Kidney capillary endothelial cell (primary cell): Measurements from ENCODE around the gene KCNB1.
"Not testable (repeated sequence)": the region's sequence is repeated elsewhere in the genome, so short reads cannot be mapped to it uniquely, and the experiment has no call there.

ENCODE experiments used
- DNase-seq: peaks from one replicate; pipeline ENCODE4 v3.0.0-alpha.2; 2018; ENCODE audit warnings: low spot score

Gene KCNB1

DNA sequence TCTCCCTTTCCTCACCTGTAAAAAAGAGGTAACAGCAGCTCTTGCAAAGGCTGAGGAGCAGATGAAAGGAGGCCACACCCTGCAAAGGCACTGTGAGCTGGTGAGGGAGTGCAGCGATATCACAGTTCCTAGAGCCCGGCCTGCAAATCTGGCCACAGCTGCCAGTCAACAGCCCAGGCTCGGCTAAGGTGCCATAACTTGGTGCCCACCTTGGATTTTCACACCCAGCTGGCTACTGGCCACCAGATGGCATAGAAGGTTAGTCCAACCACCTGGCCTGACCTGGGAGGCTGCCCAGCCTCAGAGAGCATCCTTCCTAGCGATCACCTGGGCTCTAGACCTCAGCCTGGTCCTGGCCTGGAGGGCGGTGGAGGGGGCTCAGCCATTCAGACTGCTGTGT lies 46.8 kb downstream of the KCNB1 start:
- no peak for DNase-seq

DNA sequence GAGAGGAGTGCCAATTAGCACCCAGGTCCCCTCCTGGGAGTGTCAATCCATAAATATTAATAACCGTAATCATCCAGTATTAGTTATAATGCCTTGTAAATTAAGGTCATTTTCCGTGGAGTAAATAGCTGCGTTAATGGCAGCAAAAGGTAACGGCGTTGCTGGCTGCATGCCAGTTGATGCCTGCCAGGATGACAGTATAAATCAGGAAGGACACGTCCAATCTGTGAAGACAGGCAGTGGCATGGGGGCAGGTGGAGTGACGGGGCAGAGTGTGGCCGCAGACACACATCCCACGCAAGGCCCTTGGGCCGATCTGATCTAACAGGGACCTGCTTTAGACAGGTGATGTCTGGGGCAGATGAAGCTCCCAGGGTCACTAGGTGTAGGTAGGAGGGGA lies 49.1 kb downstream of the KCNB1 start:
- no peak for DNase-seq

DNA sequence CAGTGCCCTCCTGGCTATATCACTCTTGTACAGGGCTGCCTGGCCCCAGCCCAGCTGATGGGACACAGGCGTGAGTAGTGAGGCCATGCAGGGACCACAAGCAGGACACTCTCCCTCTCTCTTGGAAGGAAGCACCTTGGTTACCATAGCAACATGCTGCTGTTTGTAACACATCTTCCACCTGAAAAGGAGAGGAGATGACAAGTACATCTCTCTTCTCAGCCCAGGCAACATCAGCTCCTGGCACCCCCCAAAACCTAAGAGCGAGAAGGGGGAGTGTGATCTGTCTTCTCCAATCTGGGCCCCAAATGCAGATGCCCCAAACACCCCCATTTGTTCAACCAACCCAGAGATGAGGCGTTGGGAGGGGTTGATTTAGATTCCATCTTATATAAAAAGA lies 49.9 kb downstream of the KCNB1 start:
- no peak for DNase-seq

DNA sequence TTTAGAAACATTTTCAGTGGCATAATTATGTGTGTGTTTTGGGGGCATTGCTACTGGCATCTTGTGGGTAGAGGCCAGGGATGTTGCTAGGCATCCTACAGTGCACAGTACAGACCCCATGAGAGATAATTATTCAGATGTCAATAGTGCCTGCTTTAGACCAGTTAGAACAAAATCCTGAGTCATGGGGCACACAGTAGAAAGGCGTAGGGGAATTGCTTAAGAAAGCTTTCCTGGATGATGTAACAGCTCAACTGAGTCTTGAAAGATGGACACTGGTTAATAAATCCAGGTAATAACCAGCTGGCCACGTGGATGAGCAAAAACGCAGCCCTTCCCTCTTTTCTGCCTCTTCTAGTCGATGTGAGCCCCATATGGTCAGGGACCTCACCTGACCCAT lies 51.1 kb downstream of the KCNB1 start:
- no peak for DNase-seq

DNA sequence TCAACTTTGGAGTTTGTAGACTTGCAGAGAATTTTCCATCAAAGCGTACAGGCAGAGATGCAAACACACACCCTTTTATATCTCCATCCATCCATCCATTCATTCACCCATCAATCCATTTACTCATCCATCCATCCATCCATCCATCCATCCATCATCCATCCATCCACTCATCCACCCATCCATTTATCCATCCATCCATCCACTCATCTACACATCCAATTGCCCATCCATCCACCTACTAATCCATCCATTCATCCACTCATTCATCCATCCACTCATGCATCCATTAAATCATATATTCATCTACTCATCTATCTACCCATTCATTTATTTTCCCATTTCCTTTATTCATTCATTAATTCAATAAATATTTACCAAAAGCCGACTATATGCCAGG lies 52.1 kb downstream of the KCNB1 start:
- DNase-seq = no peak

DNA sequence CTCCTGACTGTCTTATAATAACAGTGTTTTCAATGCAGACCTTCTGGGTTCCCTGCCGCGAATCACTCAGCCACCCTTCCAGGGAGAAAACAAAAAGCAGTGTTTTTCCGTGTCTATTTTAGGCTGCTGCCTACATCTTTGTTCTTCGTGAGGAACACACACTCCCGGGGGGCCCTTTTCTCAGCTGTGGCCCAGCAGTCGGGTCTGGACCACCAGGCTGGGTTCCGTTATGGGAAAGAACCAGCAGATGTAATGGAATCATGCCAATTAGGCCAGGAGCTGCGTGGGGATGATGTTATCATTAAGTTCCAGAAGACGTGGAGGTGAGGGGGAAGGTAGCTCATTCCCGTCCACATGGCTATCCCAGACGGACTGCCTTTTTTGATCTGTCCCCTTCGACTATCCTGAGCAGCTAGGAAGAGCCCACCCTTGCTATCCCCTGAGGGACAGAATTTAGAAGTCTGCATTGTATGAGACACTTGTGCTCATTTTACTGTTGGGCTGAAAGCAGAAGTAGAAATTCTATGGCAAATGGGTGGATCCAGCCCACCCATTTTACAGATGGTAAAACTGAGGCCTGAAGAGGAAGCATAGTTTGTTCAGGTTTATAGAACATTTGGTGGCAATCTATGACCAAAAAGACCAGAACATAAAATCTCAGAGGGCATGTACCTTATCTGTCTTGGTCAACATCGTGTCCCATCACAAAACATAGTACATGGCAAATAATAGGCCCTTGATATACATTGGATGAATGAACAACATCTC lies 54.5 kb downstream of the KCNB1 start:
- DNase-seq = no peak

DNA sequence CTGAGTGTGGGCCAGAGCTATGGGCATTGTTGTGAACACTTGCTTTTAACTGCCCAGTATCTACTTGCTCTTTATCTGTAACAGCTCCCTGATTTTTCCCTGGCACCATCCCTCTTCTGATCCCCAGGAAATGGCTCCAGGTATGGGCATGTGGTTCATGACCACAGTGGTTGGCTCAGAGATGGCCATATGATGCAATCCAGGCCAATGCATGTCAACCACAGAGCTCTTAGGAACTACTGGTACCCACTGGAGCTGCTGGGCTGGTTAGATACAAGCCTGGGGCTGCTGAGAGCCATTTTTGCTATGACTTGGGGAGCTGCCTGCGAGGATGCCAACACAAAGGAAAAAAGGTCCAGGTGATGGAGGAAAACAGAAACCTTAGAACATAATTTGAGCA lies 55.6 kb downstream of the KCNB1 start:
- DNase-seq = no peak

DNA sequence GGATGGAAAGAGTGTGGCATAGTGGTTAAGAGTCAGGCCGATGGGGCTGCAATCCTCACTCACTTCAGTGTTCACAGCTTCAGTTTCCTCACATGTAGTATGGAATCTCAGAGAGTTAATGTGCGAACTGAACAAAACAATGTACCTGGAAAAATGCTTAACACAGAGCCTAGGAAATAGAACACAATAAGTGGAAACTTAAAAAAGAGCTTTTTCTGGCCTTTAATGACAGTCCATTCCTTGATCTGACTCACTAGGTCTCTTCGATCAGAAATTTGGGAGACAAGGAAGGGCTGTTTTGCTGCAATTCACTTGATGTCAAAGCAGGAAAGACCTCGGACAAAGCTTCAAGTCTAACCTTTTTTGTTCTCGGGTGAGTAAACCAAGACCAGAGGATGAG lies 56.1 kb downstream of the KCNB1 start:
- no peak for DNase-seq

DNA sequence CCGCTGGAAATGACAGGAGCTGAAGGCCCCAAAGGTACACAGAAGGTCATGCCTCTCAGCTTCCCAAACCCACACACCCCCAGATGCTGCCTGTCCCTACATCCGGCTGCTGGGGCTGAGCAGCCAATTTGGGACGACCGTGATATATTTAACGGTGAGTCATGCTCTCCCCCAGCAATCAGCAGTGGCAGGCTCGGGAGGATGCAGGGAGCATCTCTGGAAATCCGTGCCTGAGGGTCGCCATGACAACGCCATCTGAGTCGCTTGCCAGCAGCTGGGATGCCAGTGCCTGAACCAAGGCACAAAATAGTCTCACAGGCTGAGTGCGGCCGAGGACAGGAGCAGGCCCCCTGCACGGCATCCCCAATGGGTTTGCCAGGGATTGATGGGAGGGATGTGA lies 57.9 kb downstream of the KCNB1 start:
- no peak for DNase-seq

DNA sequence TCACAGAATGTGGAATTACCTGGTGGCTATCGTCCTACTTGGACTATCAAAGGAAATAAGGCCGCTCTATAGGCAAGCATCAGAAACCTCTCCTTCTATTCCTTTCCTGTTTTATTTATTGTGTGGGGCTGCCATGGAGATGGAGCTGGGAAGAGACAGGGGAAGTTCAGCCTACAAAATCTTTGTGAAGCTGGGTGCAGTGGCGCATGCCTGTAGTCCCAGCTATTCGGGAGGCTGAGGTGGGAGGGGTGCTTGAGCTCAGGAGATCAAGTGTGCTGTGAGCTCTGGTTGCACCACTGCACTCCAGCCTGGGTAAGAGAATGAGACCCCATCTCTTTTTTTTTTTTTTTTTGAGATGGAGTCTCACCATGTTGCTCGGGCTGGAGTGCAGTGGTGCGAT lies 60.3 kb downstream of the KCNB1 start:
- DNase-seq = no peak

DNA sequence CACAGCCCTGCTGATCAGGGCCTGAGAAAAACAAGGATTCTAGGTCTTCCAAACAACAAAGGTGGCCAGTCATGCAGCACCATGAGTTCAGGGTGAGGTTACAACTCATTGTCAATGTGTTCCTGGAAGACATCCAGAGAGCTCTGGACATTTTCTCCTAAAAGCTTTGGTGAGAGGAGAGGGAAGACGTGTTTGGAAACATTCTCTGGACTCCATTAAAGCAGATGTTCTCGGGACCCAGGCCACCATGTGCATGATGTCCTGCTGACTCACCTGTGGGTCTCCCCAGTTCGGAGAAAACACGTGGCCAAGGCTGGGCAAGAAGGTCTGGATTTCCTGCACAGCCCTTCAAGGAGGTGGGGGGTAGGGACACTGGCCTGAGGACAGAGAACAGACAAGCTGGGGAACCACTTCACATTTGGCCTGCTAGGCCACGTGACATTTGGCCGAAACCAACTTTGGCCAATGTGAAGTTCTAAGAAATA lies 61.6 kb downstream of the KCNB1 start:
- no peak for DNase-seq

DNA sequence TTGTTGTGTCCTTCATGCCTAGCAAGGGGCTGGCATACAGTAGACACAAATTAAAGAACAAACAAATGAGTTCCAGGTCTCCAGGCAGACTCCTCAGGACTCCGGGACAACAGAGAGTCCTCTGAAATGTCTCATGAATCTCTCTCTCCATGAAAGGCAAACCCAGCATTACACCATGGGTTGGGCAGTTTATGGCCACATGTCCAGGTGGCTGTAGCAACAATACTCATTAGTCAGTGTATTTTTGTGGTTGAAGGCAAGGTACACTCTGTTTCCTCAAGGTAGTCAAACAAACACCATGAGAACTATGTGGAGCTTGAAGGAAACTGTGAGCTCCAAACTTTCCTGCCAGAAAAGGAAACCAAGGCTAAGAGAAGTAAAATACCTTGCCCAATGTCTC lies 62.2 kb downstream of the KCNB1 start:
- no peak for DNase-seq

DNA sequence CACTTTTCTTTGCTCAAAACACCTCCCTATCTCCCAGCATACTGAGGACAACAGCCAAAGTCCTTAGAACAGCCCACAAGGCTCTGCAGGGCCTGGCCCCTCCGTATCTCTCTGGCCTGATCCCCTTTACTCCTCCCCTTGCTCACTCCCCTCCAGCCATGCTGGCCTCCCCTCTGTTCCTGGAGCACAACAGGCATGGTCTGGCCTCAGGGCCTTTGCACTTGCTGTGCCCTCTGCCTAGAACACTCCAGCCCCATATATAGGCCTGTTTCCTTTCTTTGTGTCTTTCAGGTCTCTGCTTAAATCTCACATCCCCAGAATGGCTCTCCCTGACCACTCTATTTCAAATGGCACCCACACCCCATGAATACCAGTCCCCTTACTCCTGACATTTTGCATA lies 62.7 kb downstream of the KCNB1 start:
- no peak for DNase-seq

DNA sequence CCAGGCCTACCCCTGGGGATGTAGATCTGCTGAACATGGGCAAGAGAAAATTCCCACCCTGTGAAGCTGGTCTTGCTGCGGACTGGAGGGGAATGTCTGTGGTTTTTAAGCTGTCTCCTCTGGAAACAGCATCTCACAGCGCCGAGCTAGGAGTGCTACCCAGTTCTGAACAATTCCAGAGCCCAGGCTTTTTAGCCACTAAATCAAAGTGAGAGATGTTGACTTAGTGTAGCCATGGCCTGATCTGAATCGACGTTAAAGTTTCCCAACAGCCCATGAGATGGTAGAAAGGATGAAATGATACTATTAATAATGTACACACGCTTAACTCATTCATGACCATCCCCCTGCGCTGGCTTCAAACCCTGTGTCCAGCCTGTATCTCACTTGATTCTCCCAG lies 63.7 kb downstream of the KCNB1 start:
- no peak for DNase-seq

DNA sequence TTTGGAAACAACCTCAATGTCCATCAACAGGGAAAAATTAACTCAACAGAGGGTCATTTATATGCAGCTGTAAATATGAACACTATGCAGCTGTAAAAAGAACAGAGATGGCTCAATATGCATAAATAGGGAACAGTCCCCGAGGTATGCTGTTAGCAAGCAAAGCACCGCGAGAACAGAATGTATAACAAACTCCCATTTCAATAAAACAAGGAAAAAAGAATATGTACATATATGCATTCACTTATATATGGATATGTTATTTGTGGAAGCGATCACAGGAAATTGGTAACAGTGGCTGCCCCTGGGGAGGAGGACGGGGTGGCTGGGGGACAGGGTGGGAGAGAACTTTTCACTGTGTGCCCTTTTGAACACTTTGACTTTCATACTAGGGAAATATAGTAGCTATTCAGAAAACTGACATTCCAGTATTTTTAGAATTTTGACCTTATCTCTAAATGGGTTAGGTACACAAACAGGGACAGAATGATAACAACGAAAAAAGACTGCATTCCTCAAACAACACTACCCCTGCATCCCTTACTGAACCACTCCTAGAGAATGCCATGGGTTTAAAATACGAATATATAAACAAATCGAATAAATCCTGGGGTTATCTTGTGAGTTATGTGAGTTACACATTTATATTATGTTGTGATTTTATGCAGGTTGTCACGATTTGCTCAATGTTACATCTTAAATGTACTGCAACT lies 64.5 kb downstream of the KCNB1 start:
- no peak for DNase-seq

DNA sequence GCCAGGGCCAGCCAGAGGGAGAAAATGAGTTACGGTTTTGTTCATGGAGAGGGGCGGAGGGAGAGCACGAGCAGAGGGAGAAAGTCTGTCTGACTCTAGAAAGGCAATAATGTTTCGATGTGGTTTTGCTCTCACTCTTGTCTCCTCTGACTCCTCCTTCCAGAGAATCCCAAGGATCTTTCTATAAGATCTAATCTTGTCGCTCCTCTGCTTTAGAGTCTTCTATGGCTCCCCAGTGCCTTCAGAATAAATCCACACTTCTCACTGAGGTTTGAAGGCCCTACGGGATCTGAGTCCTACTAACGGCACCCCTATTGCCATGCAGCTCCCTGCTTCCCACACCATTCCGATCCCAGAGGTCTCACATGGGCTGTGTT lies 66.8 kb downstream of the KCNB1 start:
- DNase-seq = no peak

DNA sequence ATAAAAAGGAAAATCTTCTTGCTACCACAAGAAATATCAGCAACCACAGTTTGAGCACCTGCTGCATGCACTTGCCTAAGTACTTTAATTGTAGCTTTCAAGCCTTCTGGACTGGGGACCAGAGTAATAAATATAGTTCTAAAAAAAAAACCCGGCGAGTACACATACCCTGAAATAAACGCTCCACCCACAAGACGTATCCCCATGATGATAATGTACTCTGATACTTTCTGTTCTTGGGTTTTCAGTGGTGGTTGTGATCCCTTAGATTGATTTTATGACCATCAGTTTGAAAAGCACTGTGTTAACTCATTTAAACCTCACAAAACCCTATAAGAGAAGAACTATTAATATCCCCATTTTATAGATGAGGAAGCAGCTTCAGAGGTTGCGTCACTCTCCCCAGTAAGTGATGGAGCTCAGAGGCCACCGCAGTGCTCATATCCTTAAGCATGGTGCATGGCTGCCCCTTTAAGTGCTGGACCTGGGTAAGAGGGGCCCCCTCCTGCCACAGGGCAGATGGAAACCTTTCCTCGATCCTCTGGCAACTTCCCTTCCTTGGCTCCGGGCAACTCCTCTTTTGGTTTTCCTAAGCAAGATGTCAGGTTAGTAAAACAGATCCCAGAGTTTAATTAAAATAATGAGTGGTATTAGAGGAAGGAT lies 67.3 kb downstream of the KCNB1 start:
- DNase-seq = no peak

DNA sequence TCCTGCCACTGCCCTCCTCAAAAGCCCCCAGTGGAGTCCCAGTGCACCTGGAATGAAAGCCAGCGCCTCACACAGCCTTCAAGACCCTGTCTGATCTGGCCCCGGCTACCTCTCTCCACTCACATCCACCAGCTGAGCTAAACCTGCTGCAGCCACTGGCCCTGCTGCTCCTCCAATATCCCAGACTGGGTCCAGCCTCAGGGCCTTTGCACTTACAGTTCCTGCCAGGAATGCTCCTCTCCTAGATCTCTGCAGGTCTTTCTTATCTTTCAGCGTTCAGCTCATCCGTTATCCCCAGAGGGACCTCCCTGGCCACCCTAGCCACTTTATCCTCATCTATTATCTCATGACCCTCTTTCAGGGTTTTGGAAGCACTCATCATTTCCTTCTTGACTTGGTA lies 68.8 kb downstream of the KCNB1 start:
- no peak for DNase-seq

DNA sequence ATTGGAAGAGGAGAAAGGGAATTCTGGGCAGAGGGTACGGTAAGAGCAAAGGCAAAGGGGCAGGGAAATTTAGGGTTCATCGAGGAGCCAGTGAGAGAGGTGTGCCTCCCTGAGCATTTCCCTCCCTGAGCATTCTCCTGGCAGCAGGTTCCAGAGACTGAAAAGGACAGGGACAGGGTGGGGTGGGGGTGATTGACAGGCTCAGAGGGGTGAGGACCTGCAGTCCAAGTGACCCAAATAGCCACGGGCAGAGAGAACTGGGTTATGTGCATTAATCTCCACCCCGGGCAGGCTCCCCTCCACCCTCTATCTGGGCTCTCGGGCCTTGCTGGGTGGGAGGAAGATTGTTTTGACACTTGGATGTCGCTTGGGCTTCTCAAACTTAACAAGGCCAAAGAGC lies 69.5 kb downstream of the KCNB1 start:
- DNase-seq = no peak

DNA sequence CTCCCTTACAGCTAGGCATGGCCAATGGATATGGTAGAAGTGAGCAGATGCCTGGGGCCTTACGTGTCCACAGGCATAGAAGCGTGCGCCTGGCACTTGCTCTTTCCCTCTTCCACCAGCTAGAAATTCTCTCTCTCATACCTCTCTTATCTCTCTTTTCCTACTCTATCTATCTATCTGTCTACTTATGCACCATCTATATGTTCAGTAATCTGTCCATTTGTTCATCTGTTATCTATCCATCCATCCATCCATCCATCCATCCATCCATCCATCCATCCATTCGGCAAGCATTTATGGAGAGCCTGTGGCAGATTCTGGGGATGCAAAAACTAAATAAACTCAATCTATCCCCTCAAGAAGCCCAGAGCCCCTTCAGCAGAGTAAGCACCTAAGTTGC lies 70.2 kb downstream of the KCNB1 start:
- no peak for DNase-seq

DNA sequence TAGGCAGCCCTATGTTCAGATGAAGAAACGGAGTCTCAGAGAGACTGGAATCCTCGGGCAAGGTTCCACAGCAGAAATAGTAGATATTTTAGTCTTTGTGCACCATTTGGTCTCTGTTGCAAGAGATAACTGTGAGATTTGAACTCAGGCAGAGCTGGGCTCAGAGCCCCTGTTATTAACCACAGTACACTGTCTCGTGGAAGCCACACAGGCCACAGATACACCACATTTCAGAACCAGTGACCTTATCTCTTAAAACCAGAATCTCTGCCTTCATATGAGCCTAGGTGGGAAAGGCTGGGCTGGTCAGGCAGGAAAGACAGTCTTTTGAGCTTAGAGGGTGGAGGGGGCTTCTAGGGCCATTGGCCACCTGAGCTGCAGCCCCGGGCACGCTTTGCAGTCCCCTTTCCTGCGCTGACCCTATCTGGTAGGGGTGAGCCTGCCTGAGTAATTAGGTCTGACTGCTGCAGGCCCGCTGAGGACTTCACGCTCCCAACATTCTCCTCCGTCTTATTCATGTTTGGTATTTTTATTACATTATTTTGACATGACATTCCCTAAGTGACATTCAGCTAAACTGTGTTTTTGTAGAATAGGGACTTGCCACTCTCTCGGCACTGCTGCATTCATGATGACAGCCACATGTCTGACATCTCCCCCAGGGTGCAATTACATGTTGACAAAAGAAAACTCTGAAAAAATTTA lies 71.1 kb downstream of the KCNB1 start:
- no peak for DNase-seq

DNA sequence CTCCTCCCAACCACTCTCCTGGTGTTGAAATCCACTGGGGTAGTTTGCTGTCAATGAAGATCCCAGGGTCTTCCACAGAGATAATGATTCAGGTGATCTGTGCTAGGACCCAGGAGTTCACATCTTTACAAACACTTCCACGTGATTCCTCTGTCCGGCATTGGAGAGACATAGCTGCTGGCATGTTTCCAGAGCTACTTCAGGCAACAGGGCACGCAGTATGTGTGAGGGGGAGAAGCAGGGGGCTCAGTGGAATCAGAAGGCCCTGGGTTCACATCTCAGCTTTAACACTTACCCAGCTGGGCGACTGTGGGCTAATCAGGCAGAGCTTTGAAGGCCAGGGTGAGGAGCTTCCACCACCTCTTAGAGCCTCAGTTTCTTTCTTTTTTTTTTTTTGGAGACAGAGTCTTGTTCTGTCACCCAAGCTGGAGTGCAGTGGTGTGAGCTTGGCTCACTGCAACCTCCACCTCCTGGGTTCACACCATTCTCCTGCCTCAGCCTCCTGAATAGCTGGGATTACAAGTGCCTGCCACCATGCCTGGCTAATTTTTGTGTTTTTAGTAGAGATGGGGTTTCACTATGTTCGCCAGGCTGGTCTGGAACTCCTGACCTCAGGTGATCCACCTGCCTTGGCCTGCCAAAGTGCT lies 72.4 kb downstream of the KCNB1 start:
- not testable (repeated sequence) for DNase-seq
